BJ (cell line): ENCODE results near the gene MCM9. TPM values are rescaled to one million over a fixed set of nuclear protein-coding genes. Genes with fewer than 3 reads are reported as not detected.

Source experiments
- CTCF ChIA-PET: fragments of 350-600 bp; formaldehyde crosslinking; extraction: SDS; loops from one replicate; lab custom pipeline; 2021; ENCODE audit warnings: antibody characterized with exemption, inconsistent platforms; lab: Yijun Ruan, JAX
- POLR2A ChIA-PET: fragments of 300-600 bp; sonication (Branson Sonifier 250); formaldehyde crosslinking; extraction: SDS; loops from one replicate; lab custom pipeline; 2021; ENCODE audit warnings: antibody characterized with exemption; lab: Charles Lee
- DNase-seq: peaks from one replicate; pipeline ENCODE4 v3.0.0-alpha.2; 2011; ENCODE audit warnings: low read depth
- H3K27me3 ChIP-seq: 2 replicates; pipeline ENCODE4 v1.6.0; 2011; ENCODE audit warnings: low read length; ENCODE audit not compliant: control insufficient read depth, insufficient read depth
- H3K36me3 ChIP-seq: 2 replicates; pipeline ENCODE4 v1.5.1; 2011; ENCODE audit warnings: low read length; ENCODE audit not compliant: control insufficient read depth, insufficient read depth
- H3K4me3 ChIP-seq: 2 replicates; pipeline ENCODE4 v1.5.1; 2011; ENCODE audit warnings: low read depth, mild to moderate bottlenecking, control low read depth, low read length
- CTCF ChIP-seq: IDR thresholded peaks from 2 replicates; pipeline ENCODE4 v1.5.1; 2011; ENCODE audit warnings: low read depth, mild to moderate bottlenecking, control low read depth, inconsistent platforms, low read length, moderate library complexity; ENCODE audit not compliant: insufficient read depth
- polyA plus RNA-seq: library from polyadenylated mRNA; depleted of rRNA; stranded (reverse); fragments of >200 nt; gene quantifications from 2 replicates; pipeline ENCODE4 v1.2.3, GENCODE V29; 2011

The MCM9 gene
- polyA plus RNA-seq, 1 experiment, result 1.7 TPM

- no peaks in the 10 kb centered on the region for H3K36me3 ChIP-seq
- DNase-seq, result no peak
- no peaks in the 10 kb centered on the region for H3K27me3 ChIP-seq
- ChIA-PET POLR2A (interaction anchor here (0.7 kb wide), 1 partner anchor 97 kb away, joined by 5 read pairs; no protein-coding TSS in a partner anchor), CTCF (interaction anchor here (0.7 to 0.8 kb wide), 3 partner anchors 16 to 64 kb away, joined by 3 to 4 read pairs (median 3); no protein-coding TSS in a partner anchor)
- no peak for TF ChIP-seq CTCF
- H3K4me3 ChIP-seq, result no peak overlapping the region
These were observed 53.3 kb downstream of the MCM9 start for GRCh38 chr6:118881440-118882313.

- TF ChIP-seq CTCF, result no peak
- Histone ChIP-seq H3K4me3 (no peak overlapping the region), H3K27me3 (no peaks in the 10 kb centered on the region), H3K36me3 (no peaks in the 10 kb centered on the region; the same call in 1 of the 2 replicates)
- ChIA-PET CTCF (no interaction called here), POLR2A (no interaction called here)
- DNase-seq, result no peak
These were observed 57.2 kb downstream of the MCM9 start for GRCh38 chr6:118877806-118878205.

- no peaks in the 10 kb centered on the region for H3K27me3 ChIP-seq
- ChIA-PET CTCF (interaction anchor here (1.1 kb wide), 2 partner anchors 10 to 17 kb away, joined by 3 to 4 read pairs; partner anchors contain the start of gene ASF1A), POLR2A (interaction anchor here (0.6 kb wide), 1 partner anchor 9 kb away, joined by 3 read pairs; no protein-coding TSS in a partner anchor)
- DNase-seq, result no peak
- H3K4me3 ChIP-seq, result no peak overlapping the region
- H3K36me3 ChIP-seq, result no peaks in the 10 kb centered on the region; the same call in 1 of the 2 replicates
- TF ChIP-seq CTCF, result no peak
These were observed 58.1 kb downstream of the MCM9 start for GRCh38 chr6:118876814-118877213.

GRCh38 chr6:118876198-118876597 is 58.8 kb downstream of the MCM9 start:
- no peak for DNase-seq
- Histone ChIP-seq H3K27me3 (no peaks in the 10 kb centered on the region), H3K4me3 (no peak overlapping the region), H3K36me3 (no peaks in the 10 kb centered on the region; the same call in 1 of the 2 replicates)
- ChIA-PET POLR2A (no interaction called here), CTCF (interaction anchor here (1.1 kb wide), 2 partner anchors 10 to 17 kb away, joined by 3 to 4 read pairs; partner anchors contain the start of gene ASF1A)
- no peak for TF ChIP-seq CTCF

- Histone ChIP-seq H3K36me3 (no peaks in the 10 kb centered on the region; the same call in 1 of the 2 replicates), H3K27me3 (no peaks in the 10 kb centered on the region), H3K4me3 (no peak overlapping the region)
- POLR2A ChIA-PET, result no interaction called here
- no peak for TF ChIP-seq CTCF
- no peak for DNase-seq
- CTCF ChIA-PET, result no interaction called here
These were observed 59.3 kb downstream of the MCM9 start for GRCh38 chr6:118875672-118876071.
